NCI-H1105 treated with DMSO at 0.1 percent for 48 hours (cell line): ENCODE data around the gene EXOC3L2.

Experiments used
- DNase-seq: peaks from one replicate; lab custom pipeline; 2025; lab: John Stamatoyannopoulos, UW

The EXOC3L2 gene

DNA sequence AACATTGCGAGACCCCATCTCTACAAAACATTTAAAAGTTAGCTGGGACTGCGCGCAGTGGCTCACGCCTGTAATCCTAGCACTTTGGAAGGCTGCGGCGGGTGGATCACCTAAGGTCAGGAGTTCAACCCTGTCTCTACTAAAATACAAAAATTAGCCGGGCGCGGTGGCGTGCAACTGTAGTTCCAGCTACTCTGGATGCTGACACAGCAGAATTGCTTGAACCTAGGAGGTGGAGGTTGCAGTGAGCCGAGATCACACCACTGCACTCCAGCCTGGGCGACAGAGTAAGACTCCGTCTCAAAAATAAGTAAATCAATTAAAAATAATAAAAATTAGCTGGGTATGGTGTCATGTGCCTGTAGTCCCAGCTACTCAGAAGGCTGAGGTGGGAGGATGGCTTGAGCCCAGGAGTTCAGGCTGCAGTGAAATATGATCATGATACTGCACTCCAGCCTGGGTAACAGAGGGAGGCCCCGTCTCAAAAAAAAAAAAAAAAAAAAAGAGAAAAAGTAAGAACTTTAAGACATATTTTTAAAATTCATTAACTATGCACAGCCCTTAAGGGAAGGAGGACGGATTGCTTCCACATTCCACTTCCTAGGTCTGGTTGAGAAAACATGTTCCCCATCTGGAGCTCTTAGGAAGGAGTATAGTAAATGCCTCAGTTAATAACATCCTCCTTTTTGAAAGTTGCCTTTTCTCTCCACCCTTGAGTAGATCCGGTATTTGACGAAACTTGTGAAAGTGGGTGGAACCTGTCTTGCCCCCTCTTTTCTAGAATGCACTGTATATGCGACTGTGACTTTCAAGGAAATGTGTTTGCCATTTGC lies 26.1 kb downstream of the EXOC3L2 start:
- DNase-seq = no peak

DNA sequence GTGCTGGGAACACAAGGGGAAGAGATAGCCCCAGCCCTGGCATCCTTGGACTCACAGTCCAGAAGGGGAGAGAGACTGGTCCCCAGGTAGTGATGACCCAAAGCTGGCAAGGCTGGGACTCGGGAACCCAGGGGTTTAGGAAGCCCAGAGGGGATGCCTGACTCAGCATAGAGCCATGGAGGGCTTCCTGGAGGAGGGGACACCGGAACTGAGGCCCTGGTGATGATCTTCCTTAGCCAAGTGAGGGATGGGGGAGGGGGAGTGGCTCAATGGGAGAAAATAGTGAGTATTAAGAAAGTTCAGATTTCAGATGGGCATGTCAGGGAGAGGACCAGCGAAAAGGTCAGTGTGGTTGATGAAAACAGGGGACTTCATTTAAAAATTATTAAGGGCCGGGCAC lies 26.8 kb downstream of the EXOC3L2 start:
- no peak for DNase-seq

DNA sequence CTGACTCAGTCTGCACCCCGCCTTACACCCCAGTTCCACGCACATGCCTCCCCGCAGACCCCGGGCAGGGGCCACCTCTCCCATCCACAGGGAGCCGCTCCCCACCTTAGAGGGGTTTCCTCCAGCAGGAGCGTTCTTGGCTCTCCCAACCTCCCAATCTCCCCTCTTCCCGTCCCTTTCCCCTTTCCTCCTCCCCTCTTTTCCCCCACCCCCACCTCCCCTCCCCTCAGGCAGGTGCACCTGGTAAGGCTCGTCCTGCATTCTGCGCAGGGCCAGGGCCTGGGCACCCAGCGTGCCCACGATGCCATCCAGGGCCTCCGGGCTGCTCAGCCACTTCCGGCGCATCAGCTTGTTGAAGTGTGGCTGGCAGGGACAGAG lies 27.3 kb downstream of the EXOC3L2 start:
- no peak for DNase-seq

DNA sequence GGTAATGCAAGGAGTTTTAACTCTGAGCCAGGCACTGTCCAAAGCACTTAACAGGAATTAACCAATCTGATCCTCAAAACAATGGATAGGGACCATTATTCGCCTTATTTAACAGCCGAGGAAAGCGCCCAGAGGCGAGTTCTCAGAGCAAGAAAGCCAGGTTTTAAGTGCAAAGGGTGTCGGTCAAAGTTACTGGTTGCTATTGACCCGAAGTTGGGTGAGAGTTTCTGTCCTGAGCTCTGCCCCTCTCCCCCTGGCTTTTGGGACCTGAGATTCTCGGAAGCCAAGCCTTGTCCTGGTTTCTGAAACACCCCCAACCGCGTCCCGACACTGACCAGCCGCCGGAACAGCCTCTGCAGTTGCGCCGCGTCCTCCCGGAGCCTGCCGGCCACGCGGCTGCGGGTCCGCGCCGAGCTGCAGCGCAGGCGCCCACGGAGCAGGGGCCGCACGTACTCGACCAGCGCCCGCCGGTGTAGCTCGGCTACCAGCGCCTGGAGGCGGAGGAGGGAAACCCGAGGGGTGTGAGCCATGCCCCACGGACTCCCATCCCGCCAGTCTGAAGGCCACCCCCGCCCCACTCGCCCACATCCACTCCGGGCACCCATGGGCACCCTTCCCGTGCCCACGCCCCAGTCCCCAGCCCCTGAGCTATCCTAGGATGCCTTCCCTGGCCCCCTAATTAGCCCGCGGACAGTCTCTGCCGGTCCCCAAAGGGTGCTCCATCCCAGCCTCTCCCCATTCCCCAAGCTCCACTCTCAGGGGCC lies 27.8 kb downstream of the EXOC3L2 start:
- no peak for DNase-seq

DNA sequence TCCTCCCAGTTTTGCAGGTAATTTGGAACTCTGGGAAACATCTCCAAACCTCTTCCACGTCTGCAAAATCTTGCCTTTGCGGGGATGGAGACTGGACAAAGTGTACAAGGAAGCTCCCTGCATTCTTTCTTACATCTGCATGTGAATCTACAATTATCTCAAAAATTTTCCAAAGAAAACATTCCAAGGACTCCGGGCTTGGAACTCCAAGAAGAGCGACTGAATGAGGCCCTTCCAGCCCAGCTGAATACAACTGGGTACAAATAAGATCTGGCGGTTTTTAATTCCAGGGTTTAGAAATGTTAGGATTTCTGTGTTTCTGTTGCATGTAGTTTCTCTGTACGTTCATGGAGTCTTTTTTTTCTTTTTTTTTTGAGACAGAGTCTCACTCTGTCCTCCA lies 28.5 kb downstream of the EXOC3L2 start:
- no peak for DNase-seq

DNA sequence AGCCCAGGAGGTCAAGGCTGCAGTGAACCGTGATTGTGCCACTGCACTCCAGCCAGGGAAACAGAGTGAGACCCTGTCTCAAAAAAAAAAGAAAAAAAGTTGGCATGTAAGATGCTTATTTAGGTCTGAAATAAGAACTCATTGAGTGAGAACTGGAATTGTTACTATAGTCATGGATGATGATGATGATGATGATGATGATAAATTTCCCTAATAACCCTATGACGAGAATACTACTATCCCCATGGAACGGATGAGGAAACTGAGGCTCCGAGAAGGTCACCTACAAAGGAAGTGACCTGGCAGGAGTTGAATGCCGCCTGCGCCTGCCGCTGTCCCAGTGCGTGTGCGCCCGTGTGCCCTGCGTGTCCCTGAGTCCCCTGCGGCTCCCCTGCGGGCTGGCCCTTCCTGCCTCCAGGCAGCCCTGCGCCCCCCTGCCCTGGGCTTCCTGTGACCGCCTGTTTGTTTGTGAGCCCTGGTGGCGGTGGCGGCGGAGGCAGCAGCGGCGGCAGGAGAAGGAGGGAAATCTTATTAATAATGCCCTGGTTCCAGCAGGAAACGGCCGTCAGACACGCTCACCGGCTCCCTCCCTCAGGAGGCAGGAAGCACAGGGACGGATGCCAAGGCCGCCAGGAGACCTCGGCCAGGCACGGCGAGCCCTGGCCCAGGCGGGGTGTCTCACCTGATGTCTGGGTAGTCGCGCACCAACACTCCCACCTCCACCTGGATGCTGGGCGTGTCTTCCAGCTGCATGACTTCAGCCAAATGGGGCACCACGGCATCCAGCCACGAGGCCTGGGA lies 29.6 kb downstream of the EXOC3L2 start:
- peak; percentile 46 for DNase-seq

DNA sequence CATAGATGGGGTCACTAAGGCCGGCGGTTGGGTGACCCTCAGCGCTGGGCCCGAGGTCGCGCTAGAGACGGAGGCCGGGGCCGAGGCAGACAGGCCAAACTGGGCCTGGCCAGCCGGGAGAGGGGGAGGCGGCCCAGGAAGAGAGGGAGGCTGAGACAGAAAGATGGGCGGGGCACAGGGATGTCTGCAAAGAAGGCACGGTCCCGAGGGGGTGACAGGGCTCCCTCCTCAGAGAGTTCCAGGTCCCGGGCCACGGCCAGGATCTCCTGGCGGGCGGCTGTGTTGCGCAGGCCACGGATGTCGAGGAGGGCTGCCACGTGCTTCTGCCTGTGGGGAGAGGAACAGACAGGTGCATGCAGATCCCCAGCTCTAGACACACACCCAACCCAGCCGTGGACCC lies 32.2 kb downstream of the EXOC3L2 start:
- DNase-seq = no peak

DNA sequence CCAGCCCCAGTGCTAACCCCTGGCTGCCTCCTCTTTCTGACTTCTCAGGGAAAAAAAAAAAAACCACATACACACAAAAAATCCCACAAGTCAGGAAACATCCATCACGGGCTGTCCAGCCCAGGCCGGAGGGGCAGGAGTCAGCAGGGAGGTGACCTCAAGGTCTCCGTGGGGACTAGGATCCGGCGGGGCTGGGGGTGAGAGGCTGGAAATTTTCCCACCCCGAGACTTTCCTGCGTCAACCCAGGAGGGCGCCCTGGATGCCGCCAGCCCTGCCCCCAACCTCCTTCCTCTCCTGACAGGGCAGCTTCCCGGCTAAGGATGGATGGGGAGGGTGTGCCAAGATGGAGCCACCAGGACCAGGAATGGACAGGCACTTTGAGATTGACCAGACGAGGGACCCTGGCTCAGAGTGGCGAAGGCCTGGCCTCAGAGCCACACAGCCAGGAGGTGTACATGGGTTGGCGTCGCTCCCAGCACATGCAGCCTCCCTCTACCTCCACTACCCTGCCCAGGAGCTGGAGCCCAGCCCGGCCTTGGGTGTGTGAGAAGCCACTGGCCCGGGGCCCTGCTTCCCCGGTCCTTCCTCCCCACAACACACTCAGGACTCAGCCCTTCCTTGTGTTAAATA lies 33.3 kb downstream of the EXOC3L2 start:
- DNase-seq = no peak

DNA sequence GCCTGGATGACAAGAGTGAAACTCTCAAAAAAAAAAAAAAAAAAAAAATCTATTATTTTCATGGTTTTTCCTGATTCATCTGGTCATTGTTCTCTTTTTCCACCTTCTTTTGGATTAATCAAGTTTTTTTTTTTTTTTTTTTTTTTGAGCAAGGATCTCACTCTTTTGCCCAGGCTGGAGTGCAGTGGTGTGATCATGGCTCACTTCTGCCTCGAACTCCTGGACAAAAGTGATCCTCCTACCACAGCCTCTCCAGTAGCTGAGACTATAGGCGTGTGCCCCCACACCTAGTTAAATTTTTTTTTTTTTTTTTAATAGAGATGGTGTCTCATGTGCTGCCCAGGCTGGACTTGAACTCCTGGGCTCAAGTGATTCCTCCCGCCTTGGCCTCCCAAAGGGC lies 38.9 kb downstream of the EXOC3L2 start:
- DNase-seq = no peak

DNA sequence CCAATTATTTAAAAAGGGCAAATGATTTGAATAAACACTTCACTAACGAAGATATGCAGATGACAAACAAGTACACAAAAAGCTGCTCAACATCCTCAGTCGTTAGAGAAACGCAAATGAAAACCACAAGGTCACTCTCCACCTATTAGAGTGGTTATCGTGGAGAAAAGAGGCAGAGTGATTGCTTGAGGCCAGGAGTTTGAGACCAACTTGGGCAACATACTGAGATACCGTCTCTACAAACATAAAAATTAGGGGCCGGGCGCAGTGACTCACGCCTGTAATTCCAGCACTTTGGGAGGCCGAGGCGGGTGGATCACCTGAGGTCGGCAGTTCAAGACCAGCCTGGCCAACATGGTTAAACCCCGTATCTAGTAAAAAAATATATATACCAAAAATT lies 39.4 kb downstream of the EXOC3L2 start:
- no peak for DNase-seq

DNA sequence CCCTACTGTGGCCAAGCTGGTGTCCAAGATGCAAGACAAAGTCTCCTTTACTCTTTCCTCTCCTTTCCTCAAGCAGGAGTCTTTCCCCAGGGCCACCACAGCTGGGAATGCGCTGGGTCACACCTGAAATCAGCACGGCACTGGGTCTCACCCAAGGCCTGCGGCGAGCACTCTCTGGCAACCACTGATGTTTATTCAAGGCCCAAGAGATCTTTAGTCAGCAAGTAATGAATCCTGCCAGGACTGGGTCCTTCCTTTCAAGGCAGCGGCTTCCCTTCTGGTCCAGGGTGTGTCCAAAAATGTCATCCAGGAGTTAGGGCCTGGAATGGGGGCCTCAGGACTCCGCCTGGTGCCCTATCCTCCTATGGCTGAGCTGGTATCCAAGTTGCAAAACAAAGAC lies 42.6 kb downstream of the EXOC3L2 start:
- no peak for DNase-seq

DNA sequence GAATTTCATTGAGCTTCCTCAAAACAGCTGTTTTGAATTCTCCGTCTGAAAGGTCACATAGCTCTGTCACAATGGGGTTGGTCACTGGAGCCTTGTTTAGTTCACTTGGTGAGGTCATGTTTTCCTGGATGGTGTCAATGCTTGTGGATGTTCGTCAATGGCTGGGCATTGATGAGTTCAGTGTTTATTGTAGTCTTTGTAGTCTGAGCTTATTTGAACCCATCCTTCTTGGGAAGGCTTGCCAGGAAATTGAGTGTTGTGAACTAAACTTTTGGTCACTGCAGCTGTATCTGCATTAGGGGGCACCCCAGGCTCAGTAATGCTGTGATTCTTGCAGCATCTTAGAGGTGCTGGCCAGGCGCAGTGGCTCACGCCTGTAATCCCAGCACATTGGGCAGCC lies 44.6 kb downstream of the EXOC3L2 start:
- DNase-seq = no peak

DNA sequence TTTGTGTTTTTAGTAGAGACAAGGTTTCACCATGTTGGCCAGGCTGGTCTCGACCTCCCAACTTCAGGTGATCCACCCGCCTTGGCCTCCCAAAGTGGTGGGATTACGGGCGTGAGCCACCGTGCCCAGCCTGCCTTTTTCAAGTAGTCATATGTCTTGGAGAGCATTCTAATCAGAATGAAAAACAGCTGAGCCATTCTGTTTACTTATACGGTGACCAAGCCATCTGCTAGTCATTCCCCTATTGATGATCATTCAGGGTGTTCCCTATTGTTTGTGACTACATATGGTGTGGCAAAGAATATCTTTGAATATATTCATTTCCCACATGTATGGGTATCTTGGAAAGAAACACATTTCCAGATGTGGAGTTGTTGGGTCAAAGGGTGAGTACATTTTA lies 49.4 kb downstream of the EXOC3L2 start:
- no peak for DNase-seq

DNA sequence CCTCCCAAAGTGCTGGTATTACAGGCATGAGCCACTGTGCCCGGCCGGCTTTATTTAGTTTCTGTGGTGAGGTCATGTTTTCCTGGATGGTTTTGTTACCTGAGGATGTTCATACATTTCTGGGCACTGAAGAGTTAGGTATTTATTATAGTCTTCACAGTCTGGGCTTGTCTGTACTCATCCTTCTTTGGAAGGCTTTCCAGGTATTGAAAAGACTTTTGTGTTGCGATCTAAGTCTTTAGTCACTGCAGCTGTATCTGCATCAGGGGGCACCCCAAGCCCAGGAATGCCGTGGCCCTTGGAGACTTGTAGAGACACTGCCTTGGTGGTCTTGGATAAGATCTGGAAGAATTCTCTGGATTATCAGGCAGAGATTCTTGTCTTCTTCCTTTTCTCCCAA lies 53.8 kb downstream of the EXOC3L2 start:
- DNase-seq = no peak

DNA sequence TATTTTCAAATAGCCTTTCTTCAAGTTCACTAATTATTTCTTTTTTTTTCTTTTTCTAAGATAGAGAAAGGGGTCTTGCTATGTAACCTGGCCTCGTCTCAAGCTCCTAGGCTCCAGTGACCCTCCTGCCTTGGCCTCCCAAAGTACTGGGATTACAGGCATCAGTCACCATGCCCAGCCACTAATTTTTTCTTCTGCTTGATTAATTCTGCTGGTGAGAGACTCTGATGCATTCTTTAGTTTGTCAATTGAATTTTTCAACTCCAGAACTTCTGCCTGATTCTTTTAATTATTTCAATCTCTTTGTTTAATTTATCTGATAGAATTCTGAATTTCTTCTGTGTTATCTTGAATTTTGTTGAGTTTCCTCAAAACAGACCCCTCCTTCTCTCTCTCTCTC lies 55.2 kb downstream of the EXOC3L2 start:
- DNase-seq = no peak

DNA sequence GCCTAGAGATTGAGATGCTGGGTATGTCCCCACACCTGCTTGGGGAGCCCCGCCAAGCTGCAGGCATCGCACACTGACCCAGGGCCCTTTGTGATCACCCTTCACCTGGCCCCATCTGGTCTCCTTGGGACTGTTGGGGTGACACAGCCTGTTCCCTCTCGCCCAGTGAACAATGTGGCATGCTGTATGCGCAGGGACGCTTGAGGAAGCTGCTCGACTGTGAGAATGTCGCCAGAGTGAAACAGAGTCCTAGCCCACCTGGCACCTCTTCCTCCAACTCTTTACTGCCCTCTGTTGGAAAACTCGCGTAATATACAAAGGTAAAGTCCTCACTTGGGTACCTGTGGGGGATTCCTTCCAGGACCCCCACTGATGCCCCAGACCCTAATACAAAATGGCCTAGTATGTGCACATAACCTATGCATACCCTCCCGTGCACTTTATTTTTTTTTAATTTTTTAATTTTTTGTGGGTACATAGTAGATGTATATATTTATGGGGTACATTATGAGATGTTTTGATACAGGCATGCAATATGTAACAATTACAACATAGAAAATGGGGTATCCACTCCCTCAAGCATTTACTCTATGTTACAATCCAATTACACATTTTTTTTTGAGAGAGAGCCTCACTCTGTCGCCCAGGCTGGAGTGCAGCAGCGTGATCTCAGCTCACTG lies 57.6 kb downstream of the EXOC3L2 start:
- peak; percentile 53 for DNase-seq

DNA sequence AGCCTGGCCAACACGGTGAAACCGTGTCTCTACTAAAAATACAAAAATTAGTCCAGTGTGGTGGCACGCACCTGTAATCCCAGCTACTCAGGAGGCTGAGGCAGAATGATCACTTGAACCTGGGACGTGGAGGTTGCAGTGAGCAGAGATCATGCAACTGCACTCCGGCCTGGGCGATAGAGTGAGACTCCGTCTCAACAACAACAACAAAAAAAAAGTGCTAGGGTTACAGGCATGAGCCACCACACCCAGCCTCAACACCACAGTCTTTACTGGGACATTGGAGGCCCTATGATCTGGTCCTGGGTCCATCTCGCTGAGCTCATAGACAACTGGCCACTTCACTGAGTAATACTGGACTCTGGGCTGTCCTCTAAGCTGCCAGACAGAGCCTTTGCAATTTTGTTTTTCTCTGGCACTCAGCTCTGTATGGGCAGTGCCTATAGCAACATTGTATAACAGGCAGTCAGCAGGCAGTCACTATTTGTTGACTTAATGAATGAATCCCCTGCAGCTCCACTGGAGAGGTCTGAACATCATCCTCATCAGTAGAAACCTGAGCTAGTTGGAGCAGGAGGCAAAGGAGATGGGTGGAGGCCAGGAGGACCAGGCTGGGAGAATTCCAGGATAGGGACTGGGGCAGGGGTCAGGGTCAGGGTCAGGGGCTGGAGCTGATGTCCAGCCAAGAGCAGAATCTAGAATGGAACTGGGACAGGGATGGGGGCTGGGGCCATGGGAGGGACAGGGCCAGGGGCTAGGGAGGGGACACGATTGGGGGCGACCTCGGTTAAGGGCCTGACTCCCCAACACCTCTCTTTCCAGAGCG lies 58.5 kb downstream of the EXOC3L2 start:
- DNase-seq = no peak

DNA sequence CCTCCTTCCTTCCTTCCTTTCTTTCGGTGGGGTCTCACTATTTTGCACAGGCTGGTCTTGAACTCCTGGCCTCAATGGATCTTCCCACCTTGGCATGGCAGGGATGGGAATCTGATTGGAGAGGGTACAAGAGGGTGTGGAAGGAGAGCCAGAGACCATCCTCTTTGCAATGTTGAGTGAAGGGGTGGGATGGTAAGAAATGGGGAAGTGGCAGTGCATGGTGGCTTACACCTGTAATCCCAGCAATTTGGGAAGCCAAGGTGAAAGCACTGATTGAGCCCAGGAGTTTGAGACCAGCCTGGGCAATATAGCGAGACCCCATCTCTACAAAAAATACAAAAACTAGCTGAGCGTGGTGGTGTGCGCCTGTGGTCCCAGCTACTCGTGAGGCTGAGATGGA lies 61.1 kb downstream of the EXOC3L2 start:
- no peak for DNase-seq

DNA sequence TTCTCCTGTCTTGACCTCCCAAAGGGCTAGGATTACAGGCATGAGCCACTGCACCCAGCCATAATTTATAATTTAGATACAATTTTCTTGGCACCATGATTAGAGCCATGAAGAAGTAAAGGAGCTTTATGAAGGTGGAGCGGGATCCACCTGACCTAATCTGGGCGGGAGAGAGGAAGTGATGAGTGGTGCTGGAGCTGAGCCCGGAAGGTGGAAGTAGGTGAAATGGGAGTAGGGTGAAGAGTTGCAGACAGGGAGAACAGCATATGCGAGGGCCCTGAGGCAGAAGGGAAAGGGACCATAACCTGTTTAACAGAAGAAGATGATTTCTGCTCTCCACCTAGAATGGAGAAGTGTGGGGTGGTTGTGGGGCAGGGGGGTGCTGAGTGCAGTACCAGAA lies 62.4 kb downstream of the EXOC3L2 start:
- DNase-seq = no peak

DNA sequence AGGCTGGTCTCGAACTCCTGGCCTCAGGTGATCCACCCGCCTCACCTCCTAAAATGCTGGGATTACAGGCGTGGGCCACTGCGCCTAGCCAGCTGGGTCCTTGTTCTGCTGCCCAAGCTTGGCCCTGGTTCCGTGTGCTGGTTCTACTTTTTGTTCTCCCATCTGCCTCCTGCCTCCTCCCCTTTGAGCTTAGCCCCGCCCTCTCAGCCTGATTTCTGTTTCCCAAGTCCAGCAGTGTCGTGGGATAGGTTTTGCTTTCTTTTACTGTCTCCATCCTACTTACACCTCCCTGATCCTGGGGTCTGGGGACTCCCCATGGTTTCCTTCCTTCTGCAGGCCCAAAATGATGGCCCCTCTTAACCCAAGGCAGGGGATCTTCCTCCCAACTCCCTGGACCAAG lies 64.3 kb downstream of the EXOC3L2 start:
- DNase-seq = no peak

DNA sequence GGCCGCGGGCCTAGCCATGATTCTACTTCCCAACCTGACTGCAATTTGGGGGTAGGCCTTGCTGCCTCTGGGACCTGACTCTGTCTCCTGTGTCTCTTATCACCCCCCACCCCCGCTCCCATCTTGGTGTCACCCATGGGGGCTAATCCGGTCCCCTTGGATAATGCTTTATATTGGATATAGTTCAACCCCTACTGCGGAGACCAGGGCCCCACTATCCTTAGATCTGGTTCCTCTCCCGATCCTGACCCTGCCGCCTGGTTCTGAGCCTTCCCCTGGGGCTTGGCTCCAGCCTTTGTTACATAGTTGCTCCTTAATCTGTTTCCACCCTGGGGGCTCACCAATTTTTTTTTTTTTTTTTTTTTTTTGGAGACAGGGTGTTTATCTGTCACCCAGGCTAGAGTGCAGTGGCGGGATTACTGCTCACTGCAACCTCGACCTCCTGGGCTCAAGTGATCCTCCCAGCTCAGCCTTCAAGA lies 65.3 kb downstream of the EXOC3L2 start:
- DNase-seq = no peak
